Measurements from ENCODE around the gene SLC17A6.

The SLC17A6 gene

DNA sequence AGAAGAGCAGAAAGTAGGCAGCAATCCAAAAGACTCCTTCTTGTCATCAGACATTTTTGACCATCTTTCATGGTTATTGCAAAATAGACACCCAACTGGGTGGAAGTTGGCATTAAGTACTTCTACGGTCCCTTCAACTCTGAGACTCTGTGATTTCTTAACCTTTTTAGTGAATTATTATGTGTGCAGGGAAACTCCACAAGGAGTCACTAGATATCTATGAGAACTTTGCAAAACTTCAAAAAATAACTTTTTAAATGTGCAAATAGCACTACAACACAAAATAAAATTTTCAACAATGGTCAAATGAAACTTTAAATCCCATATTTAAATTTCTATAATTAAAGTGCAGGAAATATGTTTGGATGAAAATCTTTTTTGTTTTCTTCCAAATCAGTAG lies 88.7 kb downstream of the SLC17A6 start (continued):
- TF ChIP-seq, protein P1, sequence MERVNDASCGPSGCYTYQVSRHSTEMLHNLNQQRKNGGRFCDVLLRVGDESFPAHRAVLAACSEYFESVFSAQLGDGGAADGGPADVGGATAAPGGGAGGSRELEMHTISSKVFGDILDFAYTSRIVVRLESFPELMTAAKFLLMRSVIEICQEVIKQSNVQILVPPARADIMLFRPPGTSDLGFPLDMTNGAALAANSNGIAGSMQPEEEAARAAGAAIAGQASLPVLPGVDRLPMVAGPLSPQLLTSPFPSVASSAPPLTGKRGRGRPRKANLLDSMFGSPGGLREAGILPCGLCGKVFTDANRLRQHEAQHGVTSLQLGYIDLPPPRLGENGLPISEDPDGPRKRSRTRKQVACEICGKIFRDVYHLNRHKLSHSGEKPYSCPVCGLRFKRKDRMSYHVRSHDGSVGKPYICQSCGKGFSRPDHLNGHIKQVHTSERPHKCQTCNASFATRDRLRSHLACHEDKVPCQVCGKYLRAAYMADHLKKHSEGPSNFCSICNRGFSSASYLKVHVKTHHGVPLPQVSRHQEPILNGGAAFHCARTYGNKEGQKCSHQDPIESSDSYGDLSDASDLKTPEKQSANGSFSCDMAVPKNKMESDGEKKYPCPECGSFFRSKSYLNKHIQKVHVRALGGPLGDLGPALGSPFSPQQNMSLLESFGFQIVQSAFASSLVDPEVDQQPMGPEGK (CRISPR knock-in tag; IDR thresholded peaks at IDR 0.05; ENCODE audit: borderline replicate concordance), result no peak
- no peak for TF ChIP-seq PPARA (CRISPR knock-in tag; IDR thresholded peaks at IDR 0.05; ENCODE audit: borderline replicate concordance)
